A549 (cell line): ENCODE data around the gene RIF1. TPM values are rescaled to one million over a fixed set of nuclear protein-coding genes. Genes with fewer than 3 reads are reported as not detected.

Source experiments
- ATAC-seq, 2 experiments: fragments of 200-7000 bp in 1 of 2; fragments of >200 bp in 1 of 2; cut with Nextera tagmentation in 1 of 2; cut with Tn5 transposase in 1 of 2; 3 replicates each; pipeline versions ENCODE4 v1.8.0 to v1.9.1; 2018 to 2020; ENCODE audit warnings: mild to moderate bottlenecking in 1 of 2, moderate library complexity in 1 of 2
- CTCF ChIA-PET: fragments of 300-600 bp; sonication (Branson Sonifier 250); formaldehyde crosslinking; extraction: SDS; loops from one replicate; lab custom pipeline; 2021; ENCODE audit warnings: antibody characterized with exemption, inconsistent platforms; lab: Yijun Ruan, JAX
- POLR2A ChIA-PET: fragments of 350-600 bp; formaldehyde crosslinking; extraction: SDS; loops from one replicate; lab custom pipeline; 2021; ENCODE audit warnings: antibody characterized with exemption, inconsistent platforms; lab: Yijun Ruan, JAX
- DNase-seq, 2 experiments: peaks; one replicate each; pipeline versions ENCODE4 v3.0.0 to v3.0.0-alpha.2; 2011 to 2016; ENCODE audit warnings: low read depth in 1 of 2, low spot score in 1 of 2
- FAIRE-seq: peaks from 2 replicates; lab custom pipeline; 2011; peaks lifted over from hg19 to GRCh38; lab: Jason Lieb, UNC
- H3K27ac ChIP-seq, 2 experiments: fragments of >200 bp; sonication (Bioruptor Twin); formaldehyde crosslinking; 3 replicates each; pipeline ENCODE4 v1.5.1; 2016 to 2017
- H3K4me1 ChIP-seq: fragments of >200 bp; sonication (Bioruptor Twin); formaldehyde crosslinking; 3 replicates; pipeline ENCODE4 v1.6.1; 2016
- H3K4me2 ChIP-seq: fragments of >200 bp; sonication (Bioruptor Twin); formaldehyde crosslinking; 3 replicates; pipeline ENCODE4 v1.6.1; 2016
- H3K4me3 ChIP-seq: fragments of >200 bp; sonication (Bioruptor Twin); formaldehyde crosslinking; 3 replicates; pipeline ENCODE4 v1.5.1; 2016
- H3K9me3 ChIP-seq: fragments of >200 bp; sonication (Bioruptor Twin); formaldehyde crosslinking; 3 replicates; pipeline ENCODE4 v1.6.1; 2016
- BHLHE40 ChIP-seq: IDR thresholded peaks from 2 replicates; pipeline ENCODE4 v1.6.1; 2012; ENCODE audit warnings: low read depth, low read length, inconsistent platforms
- CBX2 ChIP-seq: fragments of 200-600 bp; sonication (generic); IDR thresholded peaks from 2 replicates; pipeline ENCODE4 v1.6.1; 2016; ENCODE audit warnings: low read depth, mild to moderate bottlenecking, borderline replicate concordance
- CEBPB ChIP-seq, 2 experiments: fragments of >200 bp in 1 of 2; sonication (Bioruptor Twin) in 1 of 2; formaldehyde crosslinking in 1 of 2; IDR thresholded peaks; 2 replicates each; pipeline ENCODE4 v1.6.1; 2012 to 2016
- EHF ChIP-seq: fragments of 250-450 bp; sonication (Bioruptor Pico); IDR thresholded peaks from 2 replicates; pipeline ENCODE4 v1.5.0; 2020; ENCODE audit warnings: mild to moderate bottlenecking
- ELK1 ChIP-seq: fragments of 150-350 bp; IDR thresholded peaks from 2 replicates; pipeline ENCODE4 v1.6.1; 2014; ENCODE audit warnings: low read depth, mild to moderate bottlenecking, low read length
- GATA3 ChIP-seq: IDR thresholded peaks from 2 replicates; pipeline ENCODE4 v1.6.1; 2012; ENCODE audit warnings: borderline replicate concordance
- HES2 ChIP-seq: fragments of >200 bp; sonication (Bioruptor Twin); formaldehyde crosslinking; IDR thresholded peaks from 2 replicates; pipeline ENCODE4 v1.6.1; 2016
- HOXB5 ChIP-seq: fragments of 250-450 bp; sonication (Bioruptor Pico); IDR thresholded peaks from 2 replicates; pipeline ENCODE4 v1.5.0; 2020; ENCODE audit warnings: mild to moderate bottlenecking, moderate library complexity
- JUN ChIP-seq, 2 experiments: fragments of >200 bp; sonication (Bioruptor Twin); formaldehyde crosslinking; IDR thresholded peaks; 2 replicates in 1 of 2; 3 replicates in 1 of 2; pipeline ENCODE4 v1.6.1; 2016 to 2017
- MAZ ChIP-seq: fragments of 150-350 bp; IDR thresholded peaks from 2 replicates; pipeline ENCODE4 v1.6.1; 2014; ENCODE audit warnings: antibody characterized with exemption, low read depth, low read length, borderline replicate concordance
- MYC ChIP-seq: IDR thresholded peaks from 2 replicates; pipeline ENCODE4 v1.6.1; 2012; ENCODE audit warnings: mild to moderate bottlenecking, inconsistent platforms, low read length, improper control_type of control experiment, borderline replicate concordance
- NFE2L2 ChIP-seq: fragments of 150-350 bp; conservative IDR thresholded peaks from 2 replicates; pipeline ENCODE4 v1.6.1; 2014; ENCODE audit warnings: low read length
- NPAS2 ChIP-seq: fragments of 250-450 bp; sonication (Bioruptor Pico); IDR thresholded peaks from 2 replicates; pipeline ENCODE4 v1.8.0; 2022; ENCODE audit warnings: mild to moderate bottlenecking, moderate library complexity, borderline replicate concordance
- PBX3 ChIP-seq: IDR thresholded peaks from 2 replicates; pipeline ENCODE4 v1.6.1; 2012
- POLR2A ChIP-seq: IDR thresholded peaks from 2 replicates; pipeline ENCODE4 v1.6.1; 2012; ENCODE audit warnings: mild to moderate bottlenecking, low read length
- POLR2AphosphoS2 ChIP-seq: conservative IDR thresholded peaks from 2 replicates; pipeline ENCODE4 v1.6.1; 2012; ENCODE audit warnings: low read length, improper control_type of control experiment, inconsistent platforms
- RAD21 ChIP-seq, 2 experiments: fragments of >200 bp in 1 of 2; sonication (Bioruptor Twin) in 1 of 2; formaldehyde crosslinking in 1 of 2; IDR thresholded peaks in 1 of 2; conservative IDR thresholded peaks in 1 of 2; 2 replicates in 1 of 2; 3 replicates in 1 of 2; pipeline ENCODE4 v1.6.1; 2012 to 2018; ENCODE audit warnings: inconsistent platforms in 1 of 2
- RARB ChIP-seq: fragments of 250-450 bp; sonication (Bioruptor Pico); IDR thresholded peaks from 2 replicates; pipeline ENCODE4 v1.8.0; 2021; ENCODE audit warnings: mild to moderate bottlenecking, moderate library complexity
- RNF2 ChIP-seq: fragments of 200-600 bp; sonication (generic); IDR thresholded peaks from 2 replicates; pipeline ENCODE4 v1.6.1; 2016; ENCODE audit warnings: low read depth, mild to moderate bottlenecking, antibody characterized with exemption, moderate library complexity, borderline replicate concordance
- SMC3 ChIP-seq: fragments of >200 bp; sonication (Bioruptor Twin); formaldehyde crosslinking; IDR thresholded peaks from 3 replicates; pipeline ENCODE4 v1.6.1; 2018; ENCODE audit warnings: inconsistent platforms
- TFCP2L1 ChIP-seq: fragments of 250-450 bp; sonication (Bioruptor Pico); IDR thresholded peaks from 2 replicates; pipeline ENCODE4 v1.5.0; 2021; ENCODE audit warnings: mild to moderate bottlenecking
- ZC3H11A ChIP-seq: fragments of 450-650 bp; IDR thresholded peaks from 2 replicates; pipeline ENCODE4 v1.6.1; 2014; ENCODE audit warnings: antibody characterized with exemption, mild to moderate bottlenecking
- WGBS: methylation state at CpG from one replicate; pipeline ENCODE4 v1.1.6; 2017; ENCODE audit errors: missing lambda C conversion rate; 5-methylcytosine and 5-hydroxymethylcytosine counted together
- polyA plus RNA-seq, 4 experiments: library from polyadenylated mRNA; depleted of rRNA in 3 of 4; stranded (reverse); fragments of >200 nt; fragmentation: RNase III in 1 of 4; extraction: RNeasy Plus Mini Kit Qiagen cat#74134 plus additional on column Dnase treatment in 1 of 4; gene quantifications; 2 replicates in 3 of 4; 3 replicates in 1 of 4; pipeline ENCODE4 v1.2.3, GENCODE V29; 2011 to 2017

RIF1 gene
- polyA plus RNA-seq, 2 of the 4 experiments (the other 2 are of a cell fraction) = 15.5 to 28.7 TPM

GRCh38 chr2:151478011-151478410 is 68.3 kb downstream of the RIF1 start (continued):
- TF ChIP-seq RNF2 (no peak), ELK1 (no peak), ZC3H11A (no peak), EHF (CRISPR knock-in tag) (no peak), BHLHE40 (no peak), RAD21 (conservative IDR thresholded peaks at IDR 0.05 in 1 of 2, IDR thresholded peaks at IDR 0.05 in 1 of 2) (no peak)

GRCh38 chr2:151481744-151482143 is 72.0 kb downstream of the RIF1 start:
- FAIRE-seq (no peak), DNase-seq (no peak), ATAC-seq (no peak)
- no peaks in the 10 kb centered on the region for H3K4me1 ChIP-seq
- H3K9me3 ChIP-seq = no peaks in the 10 kb centered on the region
- no peak overlapping the region for H3K4me2 ChIP-seq
- TF ChIP-seq CBX2 (no peak), HOXB5 (CRISPR knock-in tag) (no peak), MAZ (no peak)
- no peak overlapping the region for H3K4me3 ChIP-seq
- no peak overlapping the region for H3K27ac ChIP-seq
- CTCF ChIA-PET = no interaction called here
- POLR2A ChIA-PET = no interaction called here
- WGBS = 97% methylated on average over 5 of the region's 5 CpGs

GRCh38 chr2:151482171-151482725 is 72.5 kb downstream of the RIF1 start:
- 77% methylated on average over 4 of the region's 4 CpGs for WGBS
- DNase-seq = no peak
- Histone ChIP-seq H3K4me2 (no peak overlapping the region), H3K4me3 (no peak overlapping the region), H3K27ac (no peak overlapping the region), H3K4me1 (no peaks in the 10 kb centered on the region), H3K9me3 (no peaks in the 10 kb centered on the region)
- FAIRE-seq = no peak
- no peak for ATAC-seq
- CTCF ChIA-PET = no interaction called here
- POLR2A ChIA-PET = no interaction called here
- no peak for TF ChIP-seq TFCP2L1
- no peak for TF ChIP-seq SMC3
- no peak for TF ChIP-seq NPAS2 (CRISPR knock-in tag)
- TF ChIP-seq GATA3 = no peak
- no peak for TF ChIP-seq POLR2A
- no peak for TF ChIP-seq NFE2L2
- no peak for TF ChIP-seq JUN (IDR thresholded peaks at IDR 0.05)
- TF ChIP-seq MYC = no peak
- TF ChIP-seq CEBPB (IDR thresholded peaks at IDR 0.05) = no peak
- no peak for TF ChIP-seq PBX3
- TF ChIP-seq MAZ = no peak
- TF ChIP-seq RARB = no peak
- TF ChIP-seq, all 56 proteins: peak for 0

- no peaks in the 10 kb centered on the region for H3K4me1 ChIP-seq
- DNase-seq (no peak), FAIRE-seq (no peak), ATAC-seq (no peak)
- no peak overlapping the region for H3K4me3 ChIP-seq
- H3K4me2 ChIP-seq = no peak overlapping the region
- POLR2A ChIA-PET = no interaction called here
- TF ChIP-seq MAZ (no peak), POLR2AphosphoS2 (0 out of 2 replicates have a peak, but pooled peaks have one; percentile 54), JUN (IDR thresholded peaks at IDR 0.05) (no peak), HES2 (no peak), ZC3H11A (no peak)
- H3K27ac ChIP-seq = no peak overlapping the region
- WGBS = 97% methylated on average over 6 of the region's 6 CpGs
- no peaks in the 10 kb centered on the region for H3K9me3 ChIP-seq
- CTCF ChIA-PET = no interaction called here
Measured at GRCh38 chr2:151483546-151483945, 73.8 kb downstream of the RIF1 start.
